WERI-Rb-1 (cell line): ENCODE results near the gene PARP15.

Experiments
- DNase-seq: peaks from one replicate; pipeline ENCODE4 v3.0.0-alpha.2; 2020
- H3K27ac ChIP-seq: fragments of 250-450 bp; sonication (Bioruptor Pico); 2 replicates; pipeline ENCODE4 v1.5.1; 2020; ENCODE audit warnings: mild to moderate bottlenecking, moderate library complexity
- H3K27me3 ChIP-seq: fragments of 250-450 bp; sonication (Bioruptor Pico); 2 replicates; pipeline ENCODE4 v1.5.1; 2021; ENCODE audit warnings: mild to moderate bottlenecking, low read depth, moderate library complexity; ENCODE audit not compliant: insufficient read depth, severe bottlenecking
- H3K36me3 ChIP-seq: fragments of 250-450 bp; sonication (Bioruptor Pico); 2 replicates; pipeline ENCODE4 v1.5.1; 2020; ENCODE audit warnings: mild to moderate bottlenecking, moderate library complexity
- H3K4me3 ChIP-seq: 2 replicates; pipeline ENCODE4 v1.5.1; 2011; ENCODE audit warnings: low read depth, mild to moderate bottlenecking, control low read depth, low read length
- H3K9me3 ChIP-seq: fragments of 250-450 bp; sonication (Bioruptor Pico); 2 replicates; pipeline ENCODE4 v1.5.1; 2021; ENCODE audit warnings: mild to moderate bottlenecking, moderate library complexity; ENCODE audit not compliant: severe bottlenecking
- TF ChIP-seq, protein P1 (sequence below): IDR thresholded peaks from 2 replicates; pipeline ENCODE4 v1.5.1; 2011; ENCODE audit warnings: low read depth, mild to moderate bottlenecking, control low read depth, inconsistent platforms, low read length

Gene PARP15

DNA sequence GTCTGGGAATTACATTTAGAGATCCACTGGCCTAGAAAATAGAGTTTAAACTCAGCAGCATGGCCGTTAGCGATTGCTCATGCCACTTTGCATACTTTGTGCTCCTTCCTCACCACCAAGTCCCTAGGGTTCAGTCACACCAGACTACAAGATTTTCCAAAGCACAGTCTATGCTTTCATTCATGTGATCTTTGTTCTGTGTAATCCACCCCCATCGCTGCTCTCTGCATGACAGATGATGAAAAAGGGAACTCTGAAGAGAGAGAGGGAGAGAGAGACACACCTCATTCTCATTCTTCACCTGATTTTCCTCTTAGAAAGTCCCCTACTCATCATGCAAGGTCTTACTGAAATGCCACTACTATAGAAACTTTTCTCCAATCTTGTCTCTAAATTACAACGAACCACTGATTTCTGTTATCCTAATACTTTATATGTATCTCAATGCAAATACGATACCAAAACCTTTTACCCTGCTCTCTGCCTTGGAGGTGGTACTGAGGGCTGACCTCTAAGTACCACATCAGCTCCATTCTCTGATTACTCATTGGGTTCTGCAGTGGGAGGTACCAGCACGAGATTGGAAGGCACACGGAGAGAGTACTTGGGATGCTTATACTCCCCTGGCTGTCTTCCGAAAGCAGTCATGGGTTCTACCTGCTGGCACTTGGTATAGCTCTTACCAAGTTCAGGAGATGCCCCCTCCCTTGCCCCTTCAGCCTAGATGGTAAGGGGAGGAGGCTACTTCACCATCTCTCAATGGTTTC is 1.1 kb upstream of the PARP15 start:
- Histone ChIP-seq H3K27ac (no peak overlapping the region), H3K4me3 (no peak overlapping the region), H3K9me3 (no peaks in the 10 kb centered on the region), H3K27me3 (no peaks in the 10 kb centered on the region), H3K36me3 (no peaks in the 10 kb centered on the region)
- DNase-seq, result no peak
- TF ChIP-seq, protein P1, sequence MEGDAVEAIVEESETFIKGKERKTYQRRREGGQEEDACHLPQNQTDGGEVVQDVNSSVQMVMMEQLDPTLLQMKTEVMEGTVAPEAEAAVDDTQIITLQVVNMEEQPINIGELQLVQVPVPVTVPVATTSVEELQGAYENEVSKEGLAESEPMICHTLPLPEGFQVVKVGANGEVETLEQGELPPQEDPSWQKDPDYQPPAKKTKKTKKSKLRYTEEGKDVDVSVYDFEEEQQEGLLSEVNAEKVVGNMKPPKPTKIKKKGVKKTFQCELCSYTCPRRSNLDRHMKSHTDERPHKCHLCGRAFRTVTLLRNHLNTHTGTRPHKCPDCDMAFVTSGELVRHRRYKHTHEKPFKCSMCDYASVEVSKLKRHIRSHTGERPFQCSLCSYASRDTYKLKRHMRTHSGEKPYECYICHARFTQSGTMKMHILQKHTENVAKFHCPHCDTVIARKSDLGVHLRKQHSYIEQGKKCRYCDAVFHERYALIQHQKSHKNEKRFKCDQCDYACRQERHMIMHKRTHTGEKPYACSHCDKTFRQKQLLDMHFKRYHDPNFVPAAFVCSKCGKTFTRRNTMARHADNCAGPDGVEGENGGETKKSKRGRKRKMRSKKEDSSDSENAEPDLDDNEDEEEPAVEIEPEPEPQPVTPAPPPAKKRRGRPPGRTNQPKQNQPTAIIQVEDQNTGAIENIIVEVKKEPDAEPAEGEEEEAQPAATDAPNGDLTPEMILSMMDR, result no peak

DNA sequence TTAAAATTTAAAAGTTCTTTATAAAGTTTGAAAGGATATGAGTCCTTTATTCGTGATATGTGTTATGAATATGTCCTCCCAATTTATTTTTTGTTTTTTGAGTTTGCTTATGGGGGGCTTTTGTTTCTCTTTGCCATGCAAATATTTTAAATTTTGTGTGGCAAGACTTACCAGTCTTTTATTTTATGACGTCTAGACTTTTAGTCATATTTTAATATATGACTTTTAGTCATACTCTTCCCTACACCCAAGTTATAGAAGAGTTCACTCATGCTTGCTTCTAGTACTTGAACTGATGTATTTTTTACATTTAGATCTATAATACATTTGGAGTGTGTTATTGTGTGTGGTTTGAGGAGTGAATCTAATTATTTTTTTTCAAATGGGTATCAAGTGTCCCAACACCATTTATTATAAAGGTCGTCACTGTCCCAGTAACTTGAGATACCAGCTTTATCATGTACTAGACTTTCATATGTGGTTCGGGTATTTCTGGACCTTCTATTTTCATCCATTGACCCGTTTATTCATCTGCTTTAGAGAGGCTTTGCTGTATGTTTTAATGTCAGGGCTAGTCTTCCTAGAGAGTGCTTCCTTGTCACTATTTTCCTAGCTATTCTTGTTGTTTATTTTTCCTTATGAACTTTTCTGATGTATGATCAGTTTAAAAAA is 755 bp downstream of the PARP15 start:
- no peaks in the 10 kb centered on the region for H3K27me3 ChIP-seq
- no peaks in the 10 kb centered on the region for H3K36me3 ChIP-seq
- DNase-seq, result no peak
- H3K9me3 ChIP-seq, result peaks cover 7% of the 10 kb centered on the region
- H3K27ac ChIP-seq, result no peak overlapping the region
- TF ChIP-seq, protein P1, result no peak
- no peak overlapping the region for H3K4me3 ChIP-seq

DNA sequence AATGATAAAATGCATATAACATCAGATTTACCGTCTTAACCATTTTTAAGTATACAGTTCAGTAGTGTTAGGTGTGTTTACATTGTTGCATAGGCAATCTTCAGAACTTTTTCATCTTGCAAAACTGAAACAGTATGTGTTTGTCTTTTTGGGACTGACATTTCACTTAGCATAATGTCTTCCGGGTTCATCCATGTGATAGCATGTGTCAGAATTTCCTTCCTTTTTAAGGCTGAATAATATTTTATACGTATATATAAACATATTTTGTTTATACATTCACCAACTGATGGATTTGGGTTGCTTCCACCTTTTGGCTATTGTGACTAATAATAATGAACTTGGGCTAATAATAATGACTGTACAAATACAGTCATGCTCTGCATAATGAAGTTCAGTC is 3.0 kb downstream of the PARP15 start:
- no peak for DNase-seq
- TF ChIP-seq, protein P1, result no peak
- no peaks in the 10 kb centered on the region for H3K27me3 ChIP-seq
- no peaks in the 10 kb centered on the region for H3K36me3 ChIP-seq
- no peak overlapping the region for H3K27ac ChIP-seq
- peaks cover 9% of the 10 kb centered on the region for H3K9me3 ChIP-seq
- no peak overlapping the region for H3K4me3 ChIP-seq

DNA sequence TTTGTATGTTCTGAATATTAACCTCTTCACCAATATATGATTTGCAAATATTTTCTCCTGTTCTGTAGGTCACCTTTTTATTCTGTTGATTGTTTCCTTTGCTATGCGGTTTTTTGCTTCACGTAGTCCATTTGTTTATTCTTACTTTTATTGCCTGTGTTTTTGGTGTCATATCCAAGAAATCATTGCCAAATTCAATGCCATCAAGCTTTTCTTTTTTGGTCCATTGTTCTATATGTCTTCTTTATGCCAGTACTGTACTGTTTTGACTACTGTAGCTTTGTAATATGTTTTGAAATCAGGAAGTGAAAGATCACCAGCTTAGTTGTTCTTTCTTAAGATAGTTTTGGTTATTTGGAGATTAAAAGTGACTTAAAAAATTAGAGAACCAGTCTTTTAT is 4.2 kb downstream of the PARP15 start:
- no peak overlapping the region for H3K4me3 ChIP-seq
- no peaks in the 10 kb centered on the region for H3K27me3 ChIP-seq
- H3K36me3 ChIP-seq, result no peaks in the 10 kb centered on the region
- TF ChIP-seq, protein P1, result no peak
- H3K9me3 ChIP-seq, result peaks cover 9% of the 10 kb centered on the region
- no peak overlapping the region for H3K27ac ChIP-seq
- DNase-seq, result no peak

DNA sequence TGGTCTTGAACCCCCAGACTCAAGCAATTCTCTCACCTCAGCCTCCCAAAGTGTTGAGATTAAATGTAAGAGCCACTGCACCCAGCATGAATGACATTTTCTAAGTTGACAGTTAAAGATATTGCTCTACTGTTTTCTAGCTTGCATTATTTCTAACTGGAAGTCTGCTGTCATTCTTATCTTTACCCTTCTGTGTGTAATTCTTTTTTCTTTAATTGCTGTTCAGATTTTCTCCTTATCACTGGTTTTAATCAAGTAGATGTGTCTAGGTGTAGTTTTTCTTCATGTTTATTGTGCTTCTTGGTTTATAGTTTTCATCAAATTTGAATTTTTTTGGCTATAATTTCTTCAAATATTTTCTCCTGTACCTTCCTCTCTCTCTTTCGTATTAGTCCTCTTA is 4.9 kb downstream of the PARP15 start:
- no peaks in the 10 kb centered on the region for H3K27me3 ChIP-seq
- no peak overlapping the region for H3K4me3 ChIP-seq
- no peak overlapping the region for H3K27ac ChIP-seq
- H3K9me3 ChIP-seq, result peaks cover 9% of the 10 kb centered on the region
- TF ChIP-seq, protein P1, result no peak
- no peaks in the 10 kb centered on the region for H3K36me3 ChIP-seq
- DNase-seq, result no peak
